NCI-H2107 treated with DMSO at 0.1 percent for 48 hours (cell line): ENCODE data around the gene SEC62.

Experiments
- DNase-seq: peaks from one replicate; lab custom pipeline; 2025; ENCODE audit not compliant: unreplicated experiment; lab: John Stamatoyannopoulos, UW

SEC62 gene, protein sequence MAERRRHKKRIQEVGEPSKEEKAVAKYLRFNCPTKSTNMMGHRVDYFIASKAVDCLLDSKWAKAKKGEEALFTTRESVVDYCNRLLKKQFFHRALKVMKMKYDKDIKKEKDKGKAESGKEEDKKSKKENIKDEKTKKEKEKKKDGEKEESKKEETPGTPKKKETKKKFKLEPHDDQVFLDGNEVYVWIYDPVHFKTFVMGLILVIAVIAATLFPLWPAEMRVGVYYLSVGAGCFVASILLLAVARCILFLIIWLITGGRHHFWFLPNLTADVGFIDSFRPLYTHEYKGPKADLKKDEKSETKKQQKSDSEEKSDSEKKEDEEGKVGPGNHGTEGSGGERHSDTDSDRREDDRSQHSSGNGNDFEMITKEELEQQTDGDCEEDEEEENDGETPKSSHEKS

GRCh38 chr3:169966428-169966950 is at the start of gene SEC62:
SEC62 (plus strand) TSS chr3:169966807; CDS start chr3:169966823, 16 bp downstream.
- DNase-seq, result peak; percentile 96

- DNase-seq, result peak; percentile 26
Measured at GRCh38 chr3:169923189-169923588, 43.4 kb upstream of the SEC62 start.

DNA sequence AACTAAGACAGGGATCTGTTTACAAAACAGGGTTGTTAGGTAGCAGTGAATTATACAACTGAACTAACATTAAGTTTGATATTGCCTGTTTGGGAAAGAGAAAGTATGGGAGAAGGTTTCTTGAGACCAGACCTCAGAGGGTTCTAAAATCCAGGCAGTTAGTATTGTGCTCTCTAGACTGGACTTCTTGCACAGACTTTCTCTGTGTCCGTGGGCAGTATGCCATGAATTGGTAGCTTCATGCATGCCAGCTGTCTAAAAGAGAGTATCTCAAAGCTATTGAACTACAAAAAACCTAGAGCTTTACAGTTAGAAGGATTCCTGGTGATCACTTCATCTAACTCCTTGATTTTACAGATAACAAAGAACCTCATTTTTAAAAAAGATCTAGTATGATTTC is 42.8 kb upstream of the SEC62 start:
- no peak for DNase-seq

DNA sequence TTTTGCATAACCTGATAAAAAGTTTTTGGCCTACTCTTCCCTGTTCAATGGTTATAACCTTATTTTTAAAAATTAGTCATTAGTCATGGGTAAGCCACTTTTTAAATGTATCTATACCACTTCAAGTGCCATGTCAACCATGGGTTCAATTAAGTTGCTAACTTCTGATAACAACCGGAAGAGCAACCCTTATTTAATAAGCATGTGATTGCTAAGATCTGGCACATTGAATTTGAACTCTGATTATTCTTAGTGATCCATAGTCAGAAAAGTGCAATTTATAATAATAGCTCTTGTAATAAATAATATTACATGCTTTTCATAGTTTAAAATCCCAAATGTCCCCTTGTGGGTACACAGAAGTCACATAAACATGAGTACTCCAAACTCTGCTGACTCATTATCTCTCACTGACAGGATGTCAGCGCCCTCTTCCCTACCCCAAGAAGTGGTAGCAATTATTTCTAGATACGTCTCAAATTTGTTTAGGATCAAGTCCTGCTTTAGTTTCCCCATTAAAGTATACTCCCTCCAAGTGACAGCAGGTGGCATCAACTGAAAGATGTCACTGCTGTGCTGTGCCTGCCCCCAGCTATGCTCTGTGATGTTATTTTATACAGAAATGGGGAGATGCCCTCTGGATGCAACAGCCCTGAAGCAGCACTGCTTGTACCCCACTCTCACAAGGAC is 36.6 kb upstream of the SEC62 start:
- no peak for DNase-seq

DNA sequence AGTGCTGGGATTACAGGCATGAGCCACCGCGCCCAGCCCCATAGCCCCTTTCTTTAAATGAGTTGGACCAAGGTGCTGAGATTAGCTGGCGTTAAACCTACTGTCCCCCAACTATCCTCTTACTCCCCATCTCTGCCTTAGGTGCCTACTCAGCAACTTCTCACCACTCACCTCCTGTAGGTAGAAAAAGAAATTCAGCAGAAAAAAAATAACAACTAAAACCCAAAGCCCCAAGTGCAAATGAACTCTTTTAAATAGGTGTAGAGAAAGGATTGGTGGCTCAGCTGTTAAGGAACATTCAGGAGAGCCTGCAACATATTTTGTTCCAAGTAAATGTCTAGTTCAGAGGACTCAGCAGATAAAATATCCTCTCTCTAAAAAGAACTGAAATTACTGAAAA is 35.8 kb upstream of the SEC62 start:
- no peak for DNase-seq

DNA sequence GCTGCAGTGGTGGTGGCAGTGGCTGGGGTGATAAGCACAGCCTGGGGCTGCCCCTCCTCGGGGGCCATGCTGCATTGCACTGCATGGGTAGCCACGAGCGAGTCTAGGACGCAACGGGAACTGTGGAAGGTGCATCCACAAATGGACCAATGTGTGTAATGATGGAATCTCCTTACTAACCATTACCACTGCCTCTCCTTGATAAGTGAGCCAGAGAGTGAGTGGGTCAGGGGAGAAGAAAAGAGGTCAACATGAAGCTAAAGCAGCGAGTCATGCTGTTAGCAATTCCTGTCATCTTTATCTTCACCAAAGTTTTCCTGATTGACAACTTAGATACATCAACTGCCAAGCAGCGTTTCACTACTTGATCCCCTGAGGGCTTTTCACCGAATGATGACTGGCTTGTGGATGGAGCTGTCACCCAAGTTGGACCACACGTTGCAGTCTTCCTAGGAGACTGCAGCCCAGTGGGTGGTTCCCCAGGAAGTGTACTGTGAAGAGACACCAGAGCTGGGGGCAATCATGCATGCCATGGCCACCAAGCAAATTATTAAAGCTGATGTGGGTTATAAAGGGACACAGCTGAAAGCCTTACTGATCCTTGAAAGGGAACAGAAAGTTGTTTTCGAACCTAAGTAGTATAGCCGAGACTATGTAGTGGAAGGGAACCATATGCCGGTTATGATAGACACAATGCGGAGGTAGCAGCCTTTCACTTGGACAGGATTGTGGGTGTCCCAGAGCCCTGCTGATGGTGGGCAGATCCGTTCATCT is 34.7 kb upstream of the SEC62 start:
- no peak for DNase-seq

GRCh38 chr3:169939320-169939719 is 27.3 kb upstream of the SEC62 start:
- DNase-seq, result no peak

DNA sequence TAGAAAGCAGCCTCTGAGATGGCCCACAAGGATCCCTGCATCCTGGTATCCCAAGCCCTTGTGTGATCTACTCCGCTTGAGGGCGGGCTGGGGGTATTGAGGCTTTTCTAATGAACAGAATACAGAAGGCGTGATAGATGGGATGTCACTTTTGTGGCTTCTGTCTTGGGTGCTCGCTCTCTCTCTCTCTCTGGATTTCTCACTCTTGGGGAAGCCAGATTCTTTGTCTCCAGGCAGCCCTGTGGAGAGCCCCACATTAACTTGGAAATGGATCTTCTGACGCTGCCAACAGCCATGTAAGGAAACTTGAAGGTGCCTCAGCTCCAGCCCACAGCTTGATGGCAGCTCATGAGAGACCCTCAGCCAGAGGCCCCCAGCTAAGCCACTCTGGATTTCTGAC is 26.9 kb upstream of the SEC62 start:
- no peak for DNase-seq

- DNase-seq, result peak; percentile 62
Measured at GRCh38 chr3:169940470-169941181, 26.0 kb upstream of the SEC62 start.

- DNase-seq, result no peak
Measured at GRCh38 chr3:169945313-169945712, 21.3 kb upstream of the SEC62 start.

- no peak for DNase-seq
Measured at GRCh38 chr3:169946336-169946735, 20.3 kb upstream of the SEC62 start.

DNA sequence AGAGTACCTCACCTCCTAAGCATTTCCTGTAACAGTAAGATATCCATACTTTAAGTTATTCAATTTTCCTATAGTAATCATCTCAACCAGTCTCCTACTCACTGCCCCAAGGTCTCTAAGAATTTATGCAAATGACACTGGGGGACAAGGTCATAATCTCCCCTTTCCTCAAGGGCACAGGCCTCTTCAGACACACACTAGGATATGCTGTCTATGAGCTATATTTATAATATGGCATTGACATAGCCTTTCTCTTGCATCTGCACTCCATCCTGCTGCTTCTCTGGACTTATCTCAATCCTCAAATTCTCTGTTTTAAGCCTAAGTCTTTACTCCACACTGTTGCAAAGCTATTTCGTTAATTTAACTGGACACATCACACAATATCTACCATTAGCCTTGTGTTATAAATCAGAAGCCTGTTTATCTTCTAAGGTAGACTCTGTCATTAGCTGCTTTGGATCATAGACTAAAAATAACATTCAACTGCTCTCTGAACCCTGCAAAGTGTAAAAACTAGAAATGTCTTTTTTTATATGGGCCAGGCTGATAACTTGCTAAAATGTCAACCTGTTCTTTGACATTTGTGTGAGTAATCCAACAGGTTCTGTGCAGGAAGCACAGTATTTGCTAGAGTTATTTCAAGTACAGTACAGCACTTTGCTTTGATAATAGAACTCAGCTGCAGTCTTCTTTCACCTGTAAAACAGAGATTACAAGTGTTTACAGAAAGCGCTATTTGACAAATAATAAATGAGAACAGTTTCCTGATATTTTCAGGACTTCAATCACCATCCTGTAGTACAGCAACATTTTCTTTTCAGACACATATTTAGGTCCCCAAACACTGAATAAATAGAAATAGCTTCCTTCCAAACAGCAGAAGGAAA is 17.8 kb upstream of the SEC62 start:
- DNase-seq, result peak; percentile 77

DNA sequence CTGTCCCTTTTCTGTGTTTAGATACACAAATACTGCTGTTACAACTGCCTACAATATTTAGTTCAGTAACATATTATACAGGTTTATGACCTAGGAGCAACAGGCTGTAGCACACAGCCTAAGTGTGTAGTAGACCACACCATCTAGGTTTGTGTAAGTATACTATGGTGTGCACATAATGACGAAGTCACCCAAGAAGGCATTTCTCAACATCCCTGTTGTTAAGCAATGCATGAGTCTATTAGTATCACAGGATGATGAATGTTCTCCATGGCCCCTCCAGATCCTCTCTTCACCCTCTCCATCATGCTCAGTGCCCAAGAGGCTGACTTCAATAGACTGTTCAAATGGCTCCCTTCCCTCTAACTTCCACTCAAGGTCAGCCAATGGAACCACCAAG is 14.6 kb upstream of the SEC62 start:
- DNase-seq, result no peak

- DNase-seq, result no peak
Measured at GRCh38 chr3:169953462-169954141, 13.0 kb upstream of the SEC62 start.

- no peak for DNase-seq
Measured at GRCh38 chr3:169954142-169954756, 12.4 kb upstream of the SEC62 start.

GRCh38 chr3:169955406-169955805 is 11.2 kb upstream of the SEC62 start:
- no peak for DNase-seq

GRCh38 chr3:169964176-169964575 is 2.4 kb upstream of the SEC62 start:
- DNase-seq, result no peak

DNA sequence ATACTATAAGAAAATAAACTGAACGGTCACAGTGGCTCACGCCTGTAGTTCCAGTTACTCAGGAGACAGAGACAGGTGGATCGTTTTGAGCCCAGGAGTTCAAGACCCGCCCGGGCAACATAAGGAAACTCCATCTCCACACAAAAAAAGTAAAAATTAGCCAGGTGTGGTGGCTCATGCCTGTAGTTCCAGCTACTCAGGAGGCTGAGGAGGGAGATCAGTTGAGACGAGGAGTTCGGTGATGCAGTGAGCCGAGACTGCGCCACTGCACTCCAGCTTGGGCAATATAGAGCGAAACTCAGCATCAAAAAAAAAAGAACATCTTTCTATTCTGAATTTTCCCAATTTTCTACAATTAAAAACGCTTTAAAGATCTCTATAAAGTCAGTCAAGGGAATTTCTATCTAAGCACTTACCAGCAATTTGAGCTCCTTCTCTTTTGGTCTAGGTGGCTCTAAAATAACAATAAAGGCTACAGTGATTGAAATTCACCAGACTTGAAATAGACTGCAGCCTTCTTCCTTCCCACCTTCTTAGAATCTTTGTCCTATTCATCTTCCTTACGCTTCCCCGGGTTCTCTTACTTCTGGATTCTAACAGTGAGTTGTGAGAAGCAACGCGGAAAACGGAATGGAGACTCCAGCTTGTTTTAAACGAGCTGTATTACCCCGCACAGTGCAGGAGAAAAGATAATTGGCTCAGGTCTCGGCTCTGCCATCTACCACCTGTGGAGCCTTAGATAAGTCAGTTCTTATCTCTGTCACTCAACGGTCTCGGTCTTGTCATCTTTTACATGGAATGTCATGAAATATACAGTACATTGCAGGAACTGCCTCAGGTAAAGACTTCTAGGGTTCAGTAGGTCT is 812 bp upstream of the SEC62 start:
- DNase-seq, result peak; percentile 88
